ENCODE measurements around the gene GRIK3.

GRCh38 chr1:36802018-36802417 lies 232.3 kb downstream of the GRIK3 start:
- no peak for TF ChIP-seq ZNF274 (IDR thresholded peaks at IDR 0.05; ENCODE audit: borderline replicate concordance, extremely low read depth, low read length)
- no peak for TF ChIP-seq POLR2AphosphoS5 (IDR thresholded peaks at IDR 0.05; ENCODE audit: low read depth, low read length)
- TF ChIP-seq SP1 (IDR thresholded peaks at IDR 0.05; ENCODE audit: low read depth, low read length), result no peak
- TF ChIP-seq EZH2 (IDR thresholded peaks at IDR 0.05; ENCODE audit: low read depth, low read length, severe bottlenecking), result no peak
- TF ChIP-seq POLR2A (IDR thresholded peaks at IDR 0.05; ENCODE audit: control extremely low read depth in 1 of 2, low read depth in 2 of 2, low read length in 2 of 2), result no peak
- TF ChIP-seq ATF3 (IDR thresholded peaks at IDR 0.05; ENCODE audit: insufficient read depth, low read depth, low read length), result no peak
- TF ChIP-seq, protein P1, sequence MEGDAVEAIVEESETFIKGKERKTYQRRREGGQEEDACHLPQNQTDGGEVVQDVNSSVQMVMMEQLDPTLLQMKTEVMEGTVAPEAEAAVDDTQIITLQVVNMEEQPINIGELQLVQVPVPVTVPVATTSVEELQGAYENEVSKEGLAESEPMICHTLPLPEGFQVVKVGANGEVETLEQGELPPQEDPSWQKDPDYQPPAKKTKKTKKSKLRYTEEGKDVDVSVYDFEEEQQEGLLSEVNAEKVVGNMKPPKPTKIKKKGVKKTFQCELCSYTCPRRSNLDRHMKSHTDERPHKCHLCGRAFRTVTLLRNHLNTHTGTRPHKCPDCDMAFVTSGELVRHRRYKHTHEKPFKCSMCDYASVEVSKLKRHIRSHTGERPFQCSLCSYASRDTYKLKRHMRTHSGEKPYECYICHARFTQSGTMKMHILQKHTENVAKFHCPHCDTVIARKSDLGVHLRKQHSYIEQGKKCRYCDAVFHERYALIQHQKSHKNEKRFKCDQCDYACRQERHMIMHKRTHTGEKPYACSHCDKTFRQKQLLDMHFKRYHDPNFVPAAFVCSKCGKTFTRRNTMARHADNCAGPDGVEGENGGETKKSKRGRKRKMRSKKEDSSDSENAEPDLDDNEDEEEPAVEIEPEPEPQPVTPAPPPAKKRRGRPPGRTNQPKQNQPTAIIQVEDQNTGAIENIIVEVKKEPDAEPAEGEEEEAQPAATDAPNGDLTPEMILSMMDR (IDR thresholded peaks at IDR 0.05; ENCODE audit: control extremely low read depth in 1 of 3, insufficient read depth in 1 of 3, low read depth in 1 of 3, low read length in 3 of 3), result no peak
- TF ChIP-seq FOSL1 (IDR thresholded peaks at IDR 0.05; ENCODE audit: insufficient read depth, low read depth, low read length), result no peak
- no peak for TF ChIP-seq CBX8 (IDR thresholded peaks at IDR 0.05; ENCODE audit: borderline replicate concordance, low read depth, low read length)
- TF ChIP-seq CHD2 (IDR thresholded peaks at IDR 0.05; ENCODE audit: low read length), result no peak
- TF ChIP-seq BCL11A (IDR thresholded peaks at IDR 0.05; ENCODE audit: low read depth in 2 of 2, low read length in 2 of 2), result no peak
